NCI-H2227 (cell line): ENCODE results near the gene BPIFB3.
"Not testable (repeated sequence)": the region's sequence is repeated elsewhere in the genome, so short reads cannot be mapped to it uniquely, and the experiment has no call there.

ENCODE experiments used
- DNase-seq: peaks from one replicate; lab custom pipeline; 2025; ENCODE audit not compliant: unreplicated experiment; lab: John Stamatoyannopoulos, UW

Gene BPIFB3

GRCh38 chr20:33083544-33084340 is 30.0 kb downstream of the BPIFB3 start:
- DNase-seq = no peak

DNA sequence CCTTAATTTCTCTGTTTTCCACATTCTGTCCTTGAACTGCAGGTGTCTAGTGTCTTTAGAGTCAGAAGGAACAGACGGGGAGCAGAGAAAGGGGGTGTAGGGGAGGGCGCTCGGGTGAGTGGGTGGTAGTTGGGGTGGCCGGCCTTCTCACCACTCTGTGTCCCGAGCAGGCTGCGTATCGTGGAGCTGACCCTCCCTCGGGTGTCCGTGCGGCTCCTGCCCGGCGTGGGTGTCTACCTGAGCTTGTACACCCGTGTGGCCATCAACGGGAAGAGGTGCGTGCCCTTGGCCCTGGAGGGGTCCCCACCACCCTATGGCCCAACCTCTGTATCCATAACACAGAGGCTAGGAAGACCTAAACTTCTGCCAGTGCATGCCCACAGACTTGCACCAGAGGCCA is 31.0 kb downstream of the BPIFB3 start:
- no peak for DNase-seq

DNA sequence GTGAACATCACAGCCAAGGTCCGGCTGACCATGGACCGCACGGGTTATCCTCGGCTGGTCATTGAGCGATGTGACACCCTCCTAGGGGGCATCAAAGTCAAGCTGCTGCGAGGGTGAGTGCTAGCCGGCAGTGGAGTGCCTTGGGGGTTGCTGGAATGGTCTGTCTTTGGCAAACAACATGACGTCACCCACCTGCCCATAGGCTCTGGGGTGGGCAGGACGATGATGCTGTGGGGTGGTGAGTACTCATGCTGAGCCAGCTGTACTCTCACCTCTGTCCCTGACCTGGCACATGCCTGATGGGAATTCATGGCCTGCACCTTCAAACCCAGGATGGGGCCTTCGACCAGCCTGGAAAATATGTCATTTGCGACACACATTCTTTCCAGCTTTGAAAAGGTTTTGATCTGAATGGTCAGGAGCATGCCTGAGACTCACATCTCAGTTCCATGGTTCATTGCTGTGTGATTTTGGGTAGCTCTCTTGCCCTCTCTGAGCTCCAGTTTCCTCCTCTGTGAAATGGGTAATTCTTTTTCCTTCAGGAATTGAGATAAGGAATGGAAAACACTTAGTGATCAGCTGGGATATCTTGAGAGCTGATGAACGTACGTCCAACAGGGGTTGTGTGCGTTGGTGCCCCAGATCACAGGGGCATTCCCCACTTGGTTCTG is 32.5 kb downstream of the BPIFB3 start:
- DNase-seq = no peak

- no peak for DNase-seq
Measured at GRCh38 chr20:33091147-33091546, 37.4 kb downstream of the BPIFB3 start.

GRCh38 chr20:33091693-33092092 is 38.0 kb downstream of the BPIFB3 start:
- no peak for DNase-seq

DNA sequence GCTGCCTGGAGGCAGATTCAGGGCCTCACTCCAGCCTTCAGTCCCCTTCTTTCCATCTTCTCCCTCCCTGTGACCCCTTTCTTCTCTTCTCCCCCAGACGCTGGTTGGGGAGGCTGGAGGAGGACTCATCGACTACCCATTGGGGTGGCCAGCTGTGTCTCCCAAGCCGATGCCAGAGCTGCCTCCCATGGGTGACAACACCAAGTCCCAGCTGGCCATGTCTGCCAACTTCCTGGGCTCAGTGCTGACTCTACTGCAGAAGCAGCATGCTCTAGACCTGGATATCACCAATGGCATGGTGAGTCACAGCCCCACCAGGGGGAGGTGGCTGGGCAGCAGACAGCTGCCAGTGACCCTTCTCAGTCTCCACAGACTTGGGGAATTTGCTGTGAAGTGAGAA is 38.7 kb downstream of the BPIFB3 start:
- DNase-seq = no peak

DNA sequence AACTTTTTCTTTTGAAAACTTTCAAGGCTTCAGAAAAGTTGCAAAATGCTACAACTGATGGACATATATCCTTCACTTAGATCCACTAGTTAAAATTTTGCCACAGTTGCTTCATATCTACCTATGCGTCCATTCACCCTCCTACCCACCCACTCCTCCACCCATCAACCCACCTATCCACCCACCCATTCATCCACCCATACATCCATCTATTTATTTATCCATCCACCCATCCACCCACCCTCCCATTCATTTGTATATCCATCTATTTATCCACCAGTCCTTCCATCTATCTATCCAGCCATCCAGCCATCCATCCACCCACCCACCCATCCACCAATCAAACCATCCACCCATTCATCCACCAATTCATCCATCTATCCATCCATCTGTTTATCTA is 39.4 kb downstream of the BPIFB3 start:
- DNase-seq = no peak

DNA sequence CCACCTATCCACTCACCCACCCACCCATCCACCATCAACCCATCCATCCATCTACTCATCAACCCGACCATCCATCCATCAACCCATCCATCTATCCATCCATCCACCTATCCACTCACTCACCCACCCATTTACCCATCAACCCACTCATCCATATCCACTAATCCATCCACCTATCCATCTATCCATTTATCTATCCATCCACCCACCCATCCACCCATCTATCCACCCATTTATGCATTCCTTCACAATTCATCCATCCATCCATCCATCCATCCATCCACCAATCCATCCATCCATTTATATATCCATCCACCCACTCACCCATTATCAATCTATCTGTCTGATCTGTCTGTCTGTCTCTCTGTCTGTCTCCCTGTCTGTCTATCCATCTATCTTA is 39.9 kb downstream of the BPIFB3 start:
- DNase-seq = no peak

DNA sequence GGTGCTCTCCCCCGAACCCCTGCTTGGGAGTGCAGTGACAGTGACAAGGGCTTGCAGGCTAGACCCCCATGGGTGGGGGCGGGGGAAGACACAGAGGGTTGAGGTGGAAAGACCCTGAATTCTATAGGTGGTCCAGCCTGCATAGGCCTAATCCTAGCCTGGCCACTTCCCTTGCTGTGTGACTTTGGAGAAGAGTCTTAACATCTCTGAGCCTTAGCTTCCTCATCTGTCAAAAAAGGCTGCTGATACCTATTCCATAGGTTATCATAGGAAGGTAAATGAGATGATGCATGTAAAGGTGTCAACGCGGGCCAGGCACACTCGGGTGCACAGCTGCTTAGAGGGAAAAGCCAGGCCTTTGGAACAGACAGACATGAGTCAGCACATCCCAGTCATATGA is 41.5 kb downstream of the BPIFB3 start:
- no peak for DNase-seq

- DNase-seq = peak; percentile 76
Measured at GRCh38 chr20:33095902-33096584, 42.3 kb downstream of the BPIFB3 start.

DNA sequence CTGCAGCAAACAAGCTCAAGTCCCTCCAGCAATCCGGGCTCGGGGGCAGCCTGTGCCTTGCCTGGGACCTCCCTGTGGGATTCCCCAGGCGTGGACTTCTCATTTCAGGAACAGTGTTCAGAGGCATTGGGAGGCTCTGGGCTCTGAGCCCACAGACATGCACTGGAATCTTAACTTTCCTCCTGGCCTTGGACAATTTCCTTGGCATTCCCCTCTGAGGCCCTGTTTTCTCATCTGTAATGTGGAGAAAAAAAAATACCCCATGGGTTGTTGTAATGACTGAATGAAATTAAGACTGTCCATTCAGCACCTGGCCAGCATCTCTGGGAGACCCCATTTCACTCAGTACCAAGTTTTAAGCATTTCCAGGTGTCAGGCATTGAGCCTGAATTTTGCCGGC is 43.3 kb downstream of the BPIFB3 start:
- no peak for DNase-seq

DNA sequence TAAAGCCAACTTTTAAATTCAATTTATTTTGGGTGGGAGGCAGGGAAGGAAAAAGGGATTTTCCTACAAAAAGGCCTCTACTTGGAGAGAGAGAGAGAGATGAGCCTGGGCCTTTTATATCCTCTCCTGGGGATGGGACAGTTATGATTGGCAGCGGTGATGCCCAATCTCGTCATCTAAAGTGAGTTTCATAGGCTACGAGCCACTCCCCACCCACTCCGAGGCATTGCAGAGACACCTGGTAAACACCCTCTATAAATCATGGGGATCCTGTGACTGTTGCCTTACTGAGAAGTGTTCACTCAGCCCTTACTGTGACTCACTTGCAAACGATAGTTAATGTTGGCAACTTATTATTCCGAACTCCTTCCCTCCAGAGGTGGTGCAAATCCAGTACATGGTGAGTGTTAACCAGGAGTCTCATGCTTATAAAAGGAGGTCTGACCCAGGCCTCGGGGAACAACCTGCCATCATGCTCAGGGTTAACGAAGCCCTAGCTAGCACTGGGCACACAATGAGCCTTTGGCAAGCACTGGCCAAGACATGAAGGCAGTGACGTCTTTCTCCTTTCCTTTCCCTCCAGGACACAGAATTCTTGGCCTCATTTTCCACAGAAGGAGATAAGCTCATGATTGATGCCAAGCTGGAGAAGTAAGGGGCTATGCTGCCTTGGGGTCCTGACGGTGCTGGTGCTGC is 46.3 kb downstream of the BPIFB3 start:
- DNase-seq = peak; percentile 10

DNA sequence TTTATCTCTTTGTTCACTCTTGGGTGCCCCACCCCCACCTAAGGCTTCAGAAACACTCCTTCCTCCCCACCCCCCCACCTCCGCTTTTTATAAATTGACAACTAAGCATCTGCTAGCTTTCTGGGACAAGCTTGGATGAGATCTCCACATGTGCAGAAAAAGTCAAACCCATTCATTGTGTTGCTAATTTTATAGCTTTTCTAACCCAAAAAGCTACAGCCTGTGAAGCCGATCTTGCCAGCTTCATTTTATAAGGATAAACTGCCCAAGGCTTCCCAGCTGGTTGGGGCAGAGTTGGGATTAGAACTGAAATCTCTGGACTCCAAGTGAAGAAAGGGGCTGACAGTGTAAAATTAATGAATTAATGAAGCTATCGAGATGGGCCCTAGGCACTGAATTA is 49.9 kb downstream of the BPIFB3 start:
- no peak for DNase-seq

GRCh38 chr20:33104336-33104735 is 50.6 kb downstream of the BPIFB3 start:
- DNase-seq = no peak

- DNase-seq = no peak
Measured at GRCh38 chr20:33105316-33105924, 51.7 kb downstream of the BPIFB3 start.

DNA sequence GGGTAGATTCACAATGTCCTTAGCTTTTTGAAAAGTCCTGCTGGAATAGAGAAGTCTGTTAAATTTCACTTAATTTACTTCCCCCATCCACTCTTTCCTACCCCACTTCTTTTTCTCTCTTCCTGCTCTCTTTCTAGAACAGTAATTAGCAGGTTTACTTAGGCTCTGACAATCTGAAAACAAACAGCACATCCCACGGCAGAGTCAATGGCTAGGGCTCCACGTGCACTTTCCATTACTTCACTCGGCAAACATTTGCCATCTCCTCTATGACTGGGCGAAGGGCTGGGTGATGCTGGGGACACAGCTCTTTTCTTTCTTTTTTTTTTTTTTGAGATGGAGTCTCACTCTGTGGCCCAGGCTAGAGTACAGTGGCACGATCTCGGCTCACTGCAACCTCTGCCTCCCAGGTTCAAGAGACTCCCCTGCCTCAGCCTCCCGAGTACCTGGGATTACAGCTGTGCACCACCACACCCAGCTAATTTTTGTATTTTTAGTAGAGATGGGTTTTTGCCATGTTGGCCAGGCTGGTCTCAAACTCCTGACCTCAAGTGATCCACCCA is 52.4 kb downstream of the BPIFB3 start:
- DNase-seq = not testable (repeated sequence)

DNA sequence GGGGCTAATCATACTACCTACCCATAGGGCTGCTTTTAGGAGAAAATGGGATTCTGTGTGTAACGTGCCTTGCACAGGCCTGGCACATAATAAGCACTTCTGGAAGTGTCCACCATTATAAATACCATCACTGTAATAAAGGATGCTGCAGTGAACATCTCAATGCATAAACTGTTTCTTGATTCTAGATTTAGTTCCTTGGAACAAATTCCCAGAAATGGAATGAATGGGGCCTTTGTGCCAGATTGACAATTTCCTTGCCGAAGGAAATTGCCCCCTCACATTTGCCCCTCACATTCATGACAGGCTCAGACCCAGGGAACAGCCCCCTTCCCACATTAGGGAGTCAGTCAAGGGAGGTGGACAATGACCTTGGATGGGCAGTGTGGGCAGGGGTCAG is 55.0 kb downstream of the BPIFB3 start:
- no peak for DNase-seq

- DNase-seq = no peak
Measured at GRCh38 chr20:33110147-33110825, 56.6 kb downstream of the BPIFB3 start.

DNA sequence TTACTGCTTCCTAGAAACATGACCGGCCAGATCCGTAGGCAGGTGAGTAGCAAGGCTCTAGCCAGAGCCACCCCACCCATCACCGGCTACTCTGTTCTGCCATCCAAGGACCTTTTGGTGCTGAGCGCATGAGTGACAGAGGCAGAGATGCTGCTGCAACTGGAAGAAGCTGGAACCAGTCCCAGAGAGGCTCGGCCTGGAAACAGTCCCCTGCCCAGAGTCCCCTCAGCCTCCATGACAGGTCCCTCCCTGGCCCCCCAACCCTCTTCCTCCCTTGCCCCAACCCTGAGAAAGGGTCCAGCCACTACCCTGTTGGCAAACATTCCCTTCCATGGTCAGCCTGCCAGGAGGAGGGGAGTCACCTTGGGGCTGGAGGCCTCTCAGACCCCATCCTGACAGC is 57.6 kb downstream of the BPIFB3 start:
- DNase-seq = no peak
